HepG2 (cell line): ENCODE measurements around the gene SIGLEC14. TPM values are rescaled to one million over a fixed set of nuclear protein-coding genes. Genes with fewer than 3 reads are reported as not detected.

Experiments
- ATAC-seq: fragments of 200-7000 bp; cut with Tn5 transposase; 3 replicates; pipeline ENCODE4 v1.9.1; 2020; ENCODE audit warnings: mild to moderate bottlenecking, moderate library complexity
- BruUV-seq: library from RNA; stranded (reverse); fragments of 400-500 nt; replicated peaks from 2 replicates; lab custom pipeline; 2021; lab: Mats Ljungman, UMichigan
- CTCF ChIA-PET: fragments of 300-600 bp; formaldehyde crosslinking; extraction: SDS; loops from one replicate; lab custom pipeline; 2021; ENCODE audit warnings: low total read pairs, inconsistent platforms, low intra/inter-chr PET ratio; lab: Yijun Ruan, JAX
- POLR2A ChIA-PET: fragments of 350-600 bp; sonication (Branson Sonifier 250); formaldehyde crosslinking; loops from one replicate; lab custom pipeline; 2020; ENCODE audit warnings: antibody characterized with exemption, inconsistent platforms; lab: Yijun Ruan, JAX
- DNase-seq: peaks from one replicate; pipeline ENCODE4 v3.0.0-alpha.2; 2015; ENCODE audit warnings: low spot score
- FAIRE-seq: peaks from 3 replicates; lab custom pipeline; 2011; peaks lifted over from hg19 to GRCh38; lab: Jason Lieb, UNC
- H2AFZ ChIP-seq: one replicate; pipeline ENCODE4 v1.6.1; 2011; ENCODE audit warnings: low read length, inconsistent platforms
- H3K27ac ChIP-seq: fragments of 300-600 bp; 3 replicates; pipeline ENCODE4 v1.8.0; 2011; ENCODE audit warnings: mixed run types, mild to moderate bottlenecking, mixed read lengths, low read length, inconsistent platforms; ENCODE audit not compliant: insufficient read depth; ENCODE audit errors: extremely low read length
- H3K27me3 ChIP-seq, 2 experiments: fragments of 200-600 bp in 1 of 2; 2 replicates in 1 of 2; 3 replicates in 1 of 2; pipeline versions ENCODE4 v1.6.0 to v1.8.0; 2011; ENCODE audit warnings: low read length in 2 of 2, mild to moderate bottlenecking in 2 of 2, moderate library complexity in 2 of 2, inconsistent platforms in 1 of 2; ENCODE audit not compliant: insufficient read depth in 2 of 2, control insufficient read depth in 1 of 2
- H3K36me3 ChIP-seq, 2 experiments: fragments of 200-600 bp in 1 of 2; replicated peaks in 1 of 2; 2 replicates in 1 of 2; 3 replicates in 1 of 2; pipeline versions ENCODE4 v1.5.1 to v1.8.0; 2011; ENCODE audit warnings: low read length in 2 of 2, inconsistent platforms in 1 of 2; ENCODE audit not compliant: insufficient read depth in 2 of 2, control insufficient read depth in 1 of 2
- H3K4me1 ChIP-seq: 2 replicates; pipeline ENCODE4 v1.5.1; 2012; ENCODE audit warnings: low read length, inconsistent platforms; ENCODE audit not compliant: insufficient read depth
- H3K4me2 ChIP-seq: 2 replicates; pipeline ENCODE4 v1.6.0; 2011; ENCODE audit warnings: low read depth, low read length, inconsistent platforms
- H3K4me3 ChIP-seq, 3 experiments: fragments of 200-600 bp in 1 of 3; sonication (generic), shearing (Covaris generic) in 1 of 3; replicated peaks in 1 of 3; 2 replicates each; pipeline ENCODE4 v1.5.1; 2011 to 2016; ENCODE audit warnings: low read length in 3 of 3, inconsistent platforms in 2 of 3, low read depth in 2 of 3, mild to moderate bottlenecking in 2 of 3, control low read depth in 1 of 3, mixed read lengths in 1 of 3; ENCODE audit not compliant: insufficient read depth in 1 of 3
- H3K79me2 ChIP-seq: one replicate; pipeline ENCODE4 v1.6.1; 2011; ENCODE audit warnings: low read length, inconsistent platforms; ENCODE audit not compliant: insufficient read depth
- H3K9ac ChIP-seq: 2 replicates; pipeline ENCODE4 v1.6.0; 2011; ENCODE audit warnings: mild to moderate bottlenecking, low read depth, low read length, inconsistent platforms; ENCODE audit not compliant: insufficient read depth
- H3K9me3 ChIP-seq: 2 replicates; pipeline ENCODE4 v1.5.1; 2012; ENCODE audit warnings: mild to moderate bottlenecking, low read length
- H4K20me1 ChIP-seq: 2 replicates; pipeline ENCODE4 v1.6.0; 2011; ENCODE audit warnings: inconsistent platforms, mild to moderate bottlenecking, low read length, moderate library complexity; ENCODE audit not compliant: insufficient read depth
- AHR ChIP-seq: IDR thresholded peaks from 2 replicates; pipeline ENCODE4 v1.6.1; 2018; ENCODE audit warnings: missing genetic modification reagents, missing compliant biosample characterization
- MTA1 ChIP-seq: sonication (generic); formaldehyde crosslinking; IDR thresholded peaks from 2 replicates; pipeline ENCODE4 v1.4.0; 2020; ENCODE audit warnings: missing genetic modification reagents, mild to moderate bottlenecking, borderline replicate concordance
- SMAD1 ChIP-seq: sonication (generic); formaldehyde crosslinking; IDR thresholded peaks from 2 replicates; pipeline ENCODE4 v1.4.0; 2020; ENCODE audit warnings: missing genetic modification reagents, low read depth, mild to moderate bottlenecking, borderline replicate concordance
- STAT5B ChIP-seq: sonication (generic); formaldehyde crosslinking; IDR thresholded peaks from 2 replicates; pipeline ENCODE4 v1.4.0; 2020; ENCODE audit warnings: missing genetic modification reagents
- U2AF1 ChIP-seq: fragments of 200-400 bp; formaldehyde crosslinking; optimal IDR thresholded peaks from 2 replicates; pipeline ENCODE3; 2017; ENCODE audit warnings: mild to moderate bottlenecking, low read depth, low read length
- ZBTB8A ChIP-seq: sonication (generic); formaldehyde crosslinking; IDR thresholded peaks from 2 replicates; pipeline ENCODE4 v1.4.0; 2020; ENCODE audit warnings: mild to moderate bottlenecking, low read depth, missing genetic modification reagents, borderline replicate concordance
- WGBS: methylation state at CpG from one replicate; pipeline ENCODE4 v1.1.6; 2017; ENCODE audit warnings: low lambda C conversion rate; 5-methylcytosine and 5-hydroxymethylcytosine counted together
- in situ Hi-C: cut with HindIII; loops from 2 replicates; pipeline ENCODE4 v1.10.0; 2017; ENCODE audit warnings: low pct_unique_long_range_greater_than_20kb; ENCODE audit not compliant: extremely low pct_ligation_motif_present
- intact Hi-C: fragments of 100-400 bp; cut with micrococcal nuclease; formaldehyde crosslinking; loops from one replicate; pipeline ENCODE4 v1.10.0; 2022; ENCODE audit not compliant: unreplicated experiment
- polyA plus RNA-seq, 8 experiments: library from polyadenylated mRNA; depleted of rRNA in 3 of 8; stranded (reverse) in 7 of 8; unstranded in 1 of 8; fragments of >200 nt; fragmentation: Illumina TruSeq in 4 of 8; extraction: Trizol in 4 of 8; gene quantifications; 2 replicates each; pipeline versions ENCODE4 v1.2.1 to v1.2.3, GENCODE V29; 2011 to 2016; ENCODE audit warnings: low read depth in 4 of 8, missing spikeins in 1 of 8, mixed read lengths in 1 of 8; ENCODE audit not compliant: insufficient read depth in 1 of 8
- total RNA-seq, 5 experiments: library from RNA; depleted of rRNA; stranded (reverse); fragments of >200 nt; fragmentation: Illumina TruSeq; extraction: Trizol; gene quantifications; 2 replicates each; pipeline ENCODE4 v1.2.3, GENCODE V29; 2016; ENCODE audit warnings: low read depth in 1 of 5
- TF ChIP-seq, protein P1 (sequence below): sonication (generic); formaldehyde crosslinking; IDR thresholded peaks from 2 replicates; pipeline ENCODE4 v1.4.0; 2020; ENCODE audit warnings: missing genetic modification reagents
- TF ChIP-seq, protein P2 (sequence below): sonication (generic); formaldehyde crosslinking; IDR thresholded peaks from 2 replicates; pipeline ENCODE4 v1.8.1; 2023; ENCODE audit warnings: mild to moderate bottlenecking, missing genetic modification reagents
- TF ChIP-seq, protein P3 (sequence below): sonication (generic); formaldehyde crosslinking; IDR thresholded peaks from 2 replicates; pipeline ENCODE4 v1.5.0; 2020; ENCODE audit warnings: mild to moderate bottlenecking, missing genetic modification reagents, moderate library complexity
- TF ChIP-seq, protein P4 (sequence below): sonication (generic); formaldehyde crosslinking; conservative IDR thresholded peaks from 2 replicates; pipeline ENCODE4 v1.8.1; 2023; ENCODE audit warnings: missing genetic modification reagents

SIGLEC14 gene
- total and polyA plus RNA-seq, 2 of the 13 experiments (the other 11 are each of a cell fraction or from before 2014, with no cell fraction given), result 0.05 to 0.09 TPM

GRCh38 chr19:51627491-51628138 lies 19.0 kb downstream of the SIGLEC14 start:
- FAIRE-seq (no peak), DNase-seq (no peak), ATAC-seq (no peak)
- intact Hi-C loops, result no loop called here
- no peak overlapping the region for H3K4me2 ChIP-seq
- in situ Hi-C loops, result loop anchor here (25.0 kb wide), 1 partner anchor 340 kb away; no protein-coding TSS in a partner anchor
- ChIA-PET POLR2A (no interaction called here), CTCF (no interaction called here)
- no peaks in the 10 kb centered on the region for H3K4me1 ChIP-seq
- no peaks in the 10 kb centered on the region for H3K36me3 ChIP-seq
- no peak overlapping the region for H3K4me3 ChIP-seq
- TF ChIP-seq, protein P1, sequence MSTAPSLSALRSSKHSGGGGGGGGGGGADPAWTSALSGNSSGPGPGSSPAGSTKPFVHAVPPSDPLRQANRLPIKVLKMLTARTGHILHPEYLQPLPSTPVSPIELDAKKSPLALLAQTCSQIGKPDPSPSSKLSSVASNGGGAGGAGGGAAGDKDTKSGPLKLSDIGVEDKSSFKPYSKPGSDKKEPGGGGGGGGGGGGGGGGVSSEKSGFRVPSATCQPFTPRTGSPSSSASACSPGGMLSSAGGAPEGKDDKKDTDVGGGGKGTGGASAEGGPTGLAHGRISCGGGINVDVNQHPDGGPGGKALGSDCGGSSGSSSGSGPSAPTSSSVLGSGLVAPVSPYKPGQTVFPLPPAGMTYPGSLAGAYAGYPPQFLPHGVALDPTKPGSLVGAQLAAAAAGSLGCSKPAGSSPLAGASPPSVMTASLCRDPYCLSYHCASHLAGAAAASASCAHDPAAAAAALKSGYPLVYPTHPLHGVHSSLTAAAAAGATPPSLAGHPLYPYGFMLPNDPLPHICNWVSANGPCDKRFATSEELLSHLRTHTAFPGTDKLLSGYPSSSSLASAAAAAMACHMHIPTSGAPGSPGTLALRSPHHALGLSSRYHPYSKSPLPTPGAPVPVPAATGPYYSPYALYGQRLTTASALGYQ (CRISPR knock-in tag), result no peak
- no peaks in the 10 kb centered on the region for H3K79me2 ChIP-seq
- 14% methylated on average over 1 of the region's 16 CpGs for WGBS
- no peak overlapping the region for H3K27ac ChIP-seq
- H3K27me3 ChIP-seq, result peaks cover 0 to 37% of the 10 kb centered on the region in 2 experiments; a peak in 4 of 5 replicates
- no peaks in the 10 kb centered on the region for H3K9me3 ChIP-seq
- no peak overlapping the region for H2AFZ ChIP-seq
- no peaks in the 10 kb centered on the region for H4K20me1 ChIP-seq
- no TSS peak for BruUV-seq
- no peak overlapping the region for H3K9ac ChIP-seq

- no peak overlapping the region for H3K4me3 ChIP-seq
- 5% methylated on average over 2 of the region's 2 CpGs for WGBS
- no peak for DNase-seq
- H3K9me3 ChIP-seq, result no peaks in the 10 kb centered on the region
- H3K79me2 ChIP-seq, result no peaks in the 10 kb centered on the region
- H3K27ac ChIP-seq, result no peak overlapping the region
- BruUV-seq, result no TSS peak
- H3K27me3 ChIP-seq, result peaks cover 0 to 37% of the 10 kb centered on the region in 2 experiments; a peak in 4 of 5 replicates
- POLR2A ChIA-PET, result no interaction called here
- ATAC-seq, result no peak
- no peaks in the 10 kb centered on the region for H3K4me1 ChIP-seq
- no peaks in the 10 kb centered on the region for H3K36me3 ChIP-seq
- no peak overlapping the region for H2AFZ ChIP-seq
- CTCF ChIA-PET, result no interaction called here
- no peak for FAIRE-seq
- H3K9ac ChIP-seq, result no peak overlapping the region
- no peaks in the 10 kb centered on the region for H4K20me1 ChIP-seq
- in situ Hi-C loops (loop anchor here (25.0 kb wide), 1 partner anchor 339 kb away; no protein-coding TSS in a partner anchor), intact Hi-C loops (no loop called here)
- H3K4me2 ChIP-seq, result no peak overlapping the region
- TF ChIP-seq MTA1 (CRISPR knock-in tag) (no peak), U2AF1 (no peak), AHR (CRISPR knock-in tag) (no peak), ZBTB8A (no peak), STAT5B (CRISPR knock-in tag) (no peak), SMAD1 (CRISPR knock-in tag) (no peak)
- TF ChIP-seq, protein P2, sequence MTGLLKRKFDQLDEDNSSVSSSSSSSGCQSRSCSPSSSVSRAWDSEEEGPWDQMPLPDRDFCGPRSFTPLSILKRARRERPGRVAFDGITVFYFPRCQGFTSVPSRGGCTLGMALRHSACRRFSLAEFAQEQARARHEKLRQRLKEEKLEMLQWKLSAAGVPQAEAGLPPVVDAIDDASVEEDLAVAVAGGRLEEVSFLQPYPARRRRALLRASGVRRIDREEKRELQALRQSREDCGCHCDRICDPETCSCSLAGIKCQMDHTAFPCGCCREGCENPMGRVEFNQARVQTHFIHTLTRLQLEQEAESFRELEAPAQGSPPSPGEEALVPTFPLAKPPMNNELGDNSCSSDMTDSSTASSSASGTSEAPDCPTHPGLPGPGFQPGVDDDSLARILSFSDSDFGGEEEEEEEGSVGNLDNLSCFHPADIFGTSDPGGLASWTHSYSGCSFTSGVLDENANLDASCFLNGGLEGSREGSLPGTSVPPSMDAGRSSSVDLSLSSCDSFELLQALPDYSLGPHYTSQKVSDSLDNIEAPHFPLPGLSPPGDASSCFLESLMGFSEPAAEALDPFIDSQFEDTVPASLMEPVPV (CRISPR knock-in tag), result no peak
- TF ChIP-seq, protein P3, sequence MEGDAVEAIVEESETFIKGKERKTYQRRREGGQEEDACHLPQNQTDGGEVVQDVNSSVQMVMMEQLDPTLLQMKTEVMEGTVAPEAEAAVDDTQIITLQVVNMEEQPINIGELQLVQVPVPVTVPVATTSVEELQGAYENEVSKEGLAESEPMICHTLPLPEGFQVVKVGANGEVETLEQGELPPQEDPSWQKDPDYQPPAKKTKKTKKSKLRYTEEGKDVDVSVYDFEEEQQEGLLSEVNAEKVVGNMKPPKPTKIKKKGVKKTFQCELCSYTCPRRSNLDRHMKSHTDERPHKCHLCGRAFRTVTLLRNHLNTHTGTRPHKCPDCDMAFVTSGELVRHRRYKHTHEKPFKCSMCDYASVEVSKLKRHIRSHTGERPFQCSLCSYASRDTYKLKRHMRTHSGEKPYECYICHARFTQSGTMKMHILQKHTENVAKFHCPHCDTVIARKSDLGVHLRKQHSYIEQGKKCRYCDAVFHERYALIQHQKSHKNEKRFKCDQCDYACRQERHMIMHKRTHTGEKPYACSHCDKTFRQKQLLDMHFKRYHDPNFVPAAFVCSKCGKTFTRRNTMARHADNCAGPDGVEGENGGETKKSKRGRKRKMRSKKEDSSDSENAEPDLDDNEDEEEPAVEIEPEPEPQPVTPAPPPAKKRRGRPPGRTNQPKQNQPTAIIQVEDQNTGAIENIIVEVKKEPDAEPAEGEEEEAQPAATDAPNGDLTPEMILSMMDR (CRISPR knock-in tag), result no peak
- TF ChIP-seq, protein P4, sequence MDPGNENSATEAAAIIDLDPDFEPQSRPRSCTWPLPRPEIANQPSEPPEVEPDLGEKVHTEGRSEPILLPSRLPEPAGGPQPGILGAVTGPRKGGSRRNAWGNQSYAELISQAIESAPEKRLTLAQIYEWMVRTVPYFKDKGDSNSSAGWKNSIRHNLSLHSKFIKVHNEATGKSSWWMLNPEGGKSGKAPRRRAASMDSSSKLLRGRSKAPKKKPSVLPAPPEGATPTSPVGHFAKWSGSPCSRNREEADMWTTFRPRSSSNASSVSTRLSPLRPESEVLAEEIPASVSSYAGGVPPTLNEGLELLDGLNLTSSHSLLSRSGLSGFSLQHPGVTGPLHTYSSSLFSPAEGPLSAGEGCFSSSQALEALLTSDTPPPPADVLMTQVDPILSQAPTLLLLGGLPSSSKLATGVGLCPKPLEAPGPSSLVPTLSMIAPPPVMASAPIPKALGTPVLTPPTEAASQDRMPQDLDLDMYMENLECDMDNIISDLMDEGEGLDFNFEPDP, result no peak
Observed at GRCh38 chr19:51626675-51627074, 19.9 kb downstream of the SIGLEC14 start.
